HepG2 (cell line): Measurements from ENCODE around the gene ERBB3. TPM values are rescaled to one million over a fixed set of nuclear protein-coding genes. Genes with fewer than 3 reads are reported as not detected.

Experiments
- ATF7-NPFF ChIP-seq: sonication (generic); formaldehyde crosslinking; IDR thresholded peaks from 2 replicates; pipeline ENCODE4 v1.8.1; 2023; ENCODE audit warnings: mild to moderate bottlenecking, low read depth, missing genetic modification reagents, moderate library complexity
- DMAP1 ChIP-seq: IDR thresholded peaks from 2 replicates; pipeline ENCODE4 v1.6.1; 2016
- HMGA1 ChIP-seq: sonication (generic); formaldehyde crosslinking; conservative IDR thresholded peaks from 2 replicates; pipeline ENCODE4 v1.4.0; 2020; ENCODE audit warnings: missing genetic modification reagents
- HNRNPL ChIP-seq: fragments of 200-400 bp; formaldehyde crosslinking; IDR thresholded peaks from 2 replicates; pipeline ENCODE4 v1.6.1; 2017; ENCODE audit warnings: mild to moderate bottlenecking, low read depth, low read length
- IRF9 ChIP-seq: sonication (generic); formaldehyde crosslinking; IDR thresholded peaks from 2 replicates; pipeline ENCODE4 v1.8.0; 2022; ENCODE audit warnings: missing genetic modification reagents, mild to moderate bottlenecking, borderline replicate concordance
- KAT7 ChIP-seq: IDR thresholded peaks from 2 replicates; pipeline ENCODE4 v1.6.1; 2018; ENCODE audit warnings: borderline replicate concordance, missing compliant biosample characterization
- MED1 ChIP-seq: sonication (generic); formaldehyde crosslinking; IDR thresholded peaks from 2 replicates; pipeline ENCODE4 v1.4.0; 2020; ENCODE audit warnings: missing genetic modification reagents
- MED8 ChIP-seq: sonication (generic); formaldehyde crosslinking; IDR thresholded peaks from 2 replicates; pipeline ENCODE4 v1.8.1; 2023; ENCODE audit warnings: mild to moderate bottlenecking, missing genetic modification reagents; ENCODE audit not compliant: insufficient replicate concordance
- MEIS1 ChIP-seq: sonication (generic); formaldehyde crosslinking; IDR thresholded peaks from 2 replicates; pipeline ENCODE4 v1.9.0; 2021; ENCODE audit warnings: mild to moderate bottlenecking, missing genetic modification reagents, moderate library complexity, borderline replicate concordance
- NFATC3 ChIP-seq: sonication (generic); formaldehyde crosslinking; IDR thresholded peaks from 2 replicates; pipeline ENCODE4 v1.5.1; 2020; ENCODE audit warnings: mild to moderate bottlenecking, missing genetic modification reagents
- NONO ChIP-seq, 2 experiments: fragments of 450-650 bp in 1 of 2; sonication (generic) in 1 of 2; formaldehyde crosslinking in 1 of 2; IDR thresholded peaks in 1 of 2; conservative IDR thresholded peaks in 1 of 2; 2 replicates each; pipeline versions ENCODE4 v1.6.1 to v1.8.0; 2017 to 2022; ENCODE audit warnings: mild to moderate bottlenecking in 1 of 2, missing genetic modification reagents in 1 of 2, moderate library complexity in 1 of 2
- NR2C2 ChIP-seq: sonication (generic); formaldehyde crosslinking; IDR thresholded peaks from 2 replicates; pipeline ENCODE4 v1.4.0; 2020; ENCODE audit warnings: missing genetic modification reagents, mild to moderate bottlenecking, moderate library complexity, borderline replicate concordance
- PPARG ChIP-seq: conservative IDR thresholded peaks from 2 replicates; pipeline ENCODE4 v1.6.1; 2016; ENCODE audit warnings: missing biosample characterization, missing genetic modification reagents
- REXO4 ChIP-seq: sonication (generic); formaldehyde crosslinking; IDR thresholded peaks from 2 replicates; pipeline ENCODE4 v1.8.0; 2022; ENCODE audit warnings: missing genetic modification reagents, mild to moderate bottlenecking, borderline replicate concordance
- RFXANK ChIP-seq: IDR thresholded peaks from 2 replicates; pipeline ENCODE4 v1.6.1; 2016
- TARDBP ChIP-seq: sonication (generic); formaldehyde crosslinking; IDR thresholded peaks from 2 replicates; pipeline ENCODE4 v1.8.0; 2022; ENCODE audit warnings: mild to moderate bottlenecking, missing genetic modification reagents
- UBTF ChIP-seq: sonication (generic); formaldehyde crosslinking; IDR thresholded peaks from 2 replicates; pipeline ENCODE4 v1.4.0; 2020; ENCODE audit warnings: mild to moderate bottlenecking, missing genetic modification reagents
- ZBTB20 ChIP-seq: sonication (generic); formaldehyde crosslinking; IDR thresholded peaks from 2 replicates; pipeline ENCODE4 v1.8.1; 2023; ENCODE audit warnings: missing genetic modification reagents, low read depth, mild to moderate bottlenecking, borderline replicate concordance
- ZNF232 ChIP-seq: sonication (generic); formaldehyde crosslinking; IDR thresholded peaks from 2 replicates; pipeline ENCODE4 v1.4.0; 2020; ENCODE audit warnings: missing genetic modification reagents, borderline replicate concordance
- ZNF251 ChIP-seq: sonication (generic); formaldehyde crosslinking; IDR thresholded peaks from 2 replicates; pipeline ENCODE4 v1.9.0; 2021; ENCODE audit warnings: mild to moderate bottlenecking, missing genetic modification reagents
- ZNF431 ChIP-seq: sonication (generic); formaldehyde crosslinking; IDR thresholded peaks from 2 replicates; pipeline ENCODE4 v1.9.0; 2022; ENCODE audit warnings: missing genetic modification reagents, low read depth, mild to moderate bottlenecking, borderline replicate concordance
- ZNF513 ChIP-seq: sonication (generic); formaldehyde crosslinking; conservative IDR thresholded peaks from 2 replicates; pipeline ENCODE4 v1.5.0; 2020; ENCODE audit warnings: missing genetic modification reagents
- ZNF550 ChIP-seq: sonication (generic); formaldehyde crosslinking; IDR thresholded peaks from 2 replicates; pipeline ENCODE4 v1.4.0; 2020; ENCODE audit warnings: mild to moderate bottlenecking, missing genetic modification reagents, borderline replicate concordance
- ZNF768 ChIP-seq: sonication (generic); formaldehyde crosslinking; IDR thresholded peaks from 2 replicates; pipeline ENCODE4 v1.4.0; 2020; ENCODE audit warnings: missing genetic modification reagents
- ZNF790 ChIP-seq: sonication (generic); formaldehyde crosslinking; IDR thresholded peaks from 2 replicates; pipeline ENCODE4 v1.8.0; 2022; ENCODE audit warnings: missing genetic modification reagents, mild to moderate bottlenecking, borderline replicate concordance
- polyA plus RNA-seq, 8 experiments: library from polyadenylated mRNA; depleted of rRNA in 3 of 8; stranded (reverse) in 7 of 8; unstranded in 1 of 8; fragments of >200 nt; fragmentation: Illumina TruSeq in 4 of 8; extraction: Trizol in 4 of 8; gene quantifications; 2 replicates each; pipeline versions ENCODE4 v1.2.1 to v1.2.3, GENCODE V29; 2011 to 2016; ENCODE audit warnings: low read depth in 4 of 8, missing spikeins in 1 of 8, mixed read lengths in 1 of 8; ENCODE audit not compliant: insufficient read depth in 1 of 8
- total RNA-seq, 5 experiments: library from RNA; depleted of rRNA; stranded (reverse); fragments of >200 nt; fragmentation: Illumina TruSeq; extraction: Trizol; gene quantifications; 2 replicates each; pipeline ENCODE4 v1.2.3, GENCODE V29; 2016; ENCODE audit warnings: low read depth in 1 of 5
- TF ChIP-seq, protein P1 (sequence below): sonication (generic); formaldehyde crosslinking; IDR thresholded peaks from 2 replicates; pipeline ENCODE4 v1.5.0; 2020; ENCODE audit warnings: missing genetic modification reagents

ERBB3 gene
- total and polyA plus RNA-seq, 2 of the 13 experiments (the other 11 are each of a cell fraction or from before 2014, with no cell fraction given): 93.6 to 358 TPM

DNA sequence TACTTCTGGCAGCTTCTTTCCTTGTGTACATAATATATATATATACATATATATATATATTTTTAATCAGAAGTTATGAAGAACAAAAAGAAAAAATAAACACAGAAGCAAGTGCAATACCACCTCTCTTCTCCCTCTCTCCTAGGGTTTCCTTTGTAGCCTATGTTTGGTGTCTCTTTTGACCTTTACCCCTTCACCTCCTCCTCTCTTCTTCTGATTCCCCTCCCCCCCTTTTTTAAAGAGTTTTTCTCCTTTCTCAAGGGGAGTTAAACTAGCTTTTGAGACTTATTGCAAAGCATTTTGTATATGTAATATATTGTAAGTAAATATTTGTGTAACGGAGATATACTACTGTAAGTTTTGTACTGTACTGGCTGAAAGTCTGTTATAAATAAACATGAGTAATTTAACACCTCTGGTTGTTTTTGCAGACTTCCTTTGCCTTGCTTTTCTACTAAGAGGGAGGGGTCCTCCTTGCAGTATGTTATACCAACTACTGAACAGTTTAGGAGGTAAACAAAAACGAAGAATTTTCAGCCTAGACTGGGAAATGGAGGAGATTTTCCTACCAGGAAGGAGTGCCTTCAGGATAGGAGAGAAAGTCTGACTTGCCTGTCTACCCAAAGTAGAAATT, 41.8 kb upstream of the ERBB3 start (continued):
- TF ChIP-seq, protein P1, sequence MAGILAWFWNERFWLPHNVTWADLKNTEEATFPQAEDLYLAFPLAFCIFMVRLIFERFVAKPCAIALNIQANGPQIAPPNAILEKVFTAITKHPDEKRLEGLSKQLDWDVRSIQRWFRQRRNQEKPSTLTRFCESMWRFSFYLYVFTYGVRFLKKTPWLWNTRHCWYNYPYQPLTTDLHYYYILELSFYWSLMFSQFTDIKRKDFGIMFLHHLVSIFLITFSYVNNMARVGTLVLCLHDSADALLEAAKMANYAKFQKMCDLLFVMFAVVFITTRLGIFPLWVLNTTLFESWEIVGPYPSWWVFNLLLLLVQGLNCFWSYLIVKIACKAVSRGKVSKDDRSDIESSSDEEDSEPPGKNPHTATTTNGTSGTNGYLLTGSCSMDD (CRISPR knock-in tag): no peak
- TF ChIP-seq PPARG (CRISPR knock-in tag): 0 out of 2 replicates have a peak, but pooled peaks have one; percentile 17
- TF ChIP-seq MEIS1 (CRISPR knock-in tag): no peak
- no peak for TF ChIP-seq ZNF232 (CRISPR knock-in tag)
- TF ChIP-seq KAT7 (CRISPR knock-in tag): no peak
- no peak for TF ChIP-seq REXO4 (CRISPR knock-in tag)
- TF ChIP-seq ZNF513: no peak
- no peak for TF ChIP-seq UBTF (CRISPR knock-in tag)
- no peak for TF ChIP-seq ZNF431 (CRISPR knock-in tag)
- peak; percentile 70 for TF ChIP-seq NR2C2
- no peak for TF ChIP-seq ATF7-NPFF
- TF ChIP-seq HMGA1 (CRISPR knock-in tag): no peak
- TF ChIP-seq RFXANK (CRISPR knock-in tag): no peak
- TF ChIP-seq HNRNPL: no peak
- no peak for TF ChIP-seq IRF9 (CRISPR knock-in tag)
- no peak for TF ChIP-seq ZNF251 (CRISPR knock-in tag)
- no peak for TF ChIP-seq NONO (IDR thresholded peaks at IDR 0.05)
- no peak for TF ChIP-seq NONO (CRISPR knock-in tag; conservative IDR thresholded peaks at IDR 0.05)
- TF ChIP-seq TARDBP (CRISPR knock-in tag): no peak
- no peak for TF ChIP-seq ZNF550
- TF ChIP-seq MED1: no peak
- no peak for TF ChIP-seq MED8 (CRISPR knock-in tag)
- TF ChIP-seq NFATC3 (CRISPR knock-in tag): no peak
- TF ChIP-seq DMAP1 (CRISPR knock-in tag): no peak
- TF ChIP-seq ZNF790 (CRISPR knock-in tag): no peak
- no peak for TF ChIP-seq ZNF768
- no peak for TF ChIP-seq ZBTB20 (CRISPR knock-in tag)
